ENCODE measurements around the gene EIF2AK3.
"Not testable (repeated sequence)": the region's sequence is repeated elsewhere in the genome, so short reads cannot be mapped to it uniquely, and the experiment has no call there.

Gene EIF2AK3

DNA sequence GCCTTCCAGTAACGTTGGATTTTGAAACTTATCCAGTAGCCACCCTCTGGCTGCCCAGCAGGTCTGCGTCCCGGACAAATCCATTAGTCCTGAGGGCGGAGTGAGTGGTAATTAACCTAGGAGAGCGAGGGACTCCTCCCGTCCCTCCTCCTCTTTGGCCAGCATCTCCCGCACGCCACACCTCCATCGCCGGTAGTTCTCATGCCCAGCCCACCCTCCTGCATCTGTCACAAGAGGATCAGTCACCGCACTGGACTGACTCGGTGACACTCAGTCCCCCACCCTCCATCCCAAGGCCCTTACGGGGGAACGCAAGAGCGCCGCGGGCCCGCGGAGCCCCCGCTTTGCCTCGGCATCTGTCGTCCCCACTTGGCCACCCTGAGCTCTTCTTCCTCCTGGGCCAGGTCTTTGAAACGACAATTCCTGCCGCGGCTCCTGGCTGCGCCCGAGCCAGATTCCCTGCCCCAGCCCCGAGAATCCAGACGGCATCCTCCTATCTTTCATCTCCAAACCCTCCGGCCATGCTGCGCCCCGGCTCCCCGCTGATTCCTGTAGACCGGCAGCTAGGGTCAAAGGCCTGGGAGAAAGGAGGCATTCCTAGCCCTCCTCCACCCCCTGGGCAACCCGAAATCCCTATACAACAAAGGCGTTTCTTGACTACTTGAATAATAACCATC, 77.5 kb downstream of the EIF2AK3 start:
- TF ChIP-seq, protein P1, sequence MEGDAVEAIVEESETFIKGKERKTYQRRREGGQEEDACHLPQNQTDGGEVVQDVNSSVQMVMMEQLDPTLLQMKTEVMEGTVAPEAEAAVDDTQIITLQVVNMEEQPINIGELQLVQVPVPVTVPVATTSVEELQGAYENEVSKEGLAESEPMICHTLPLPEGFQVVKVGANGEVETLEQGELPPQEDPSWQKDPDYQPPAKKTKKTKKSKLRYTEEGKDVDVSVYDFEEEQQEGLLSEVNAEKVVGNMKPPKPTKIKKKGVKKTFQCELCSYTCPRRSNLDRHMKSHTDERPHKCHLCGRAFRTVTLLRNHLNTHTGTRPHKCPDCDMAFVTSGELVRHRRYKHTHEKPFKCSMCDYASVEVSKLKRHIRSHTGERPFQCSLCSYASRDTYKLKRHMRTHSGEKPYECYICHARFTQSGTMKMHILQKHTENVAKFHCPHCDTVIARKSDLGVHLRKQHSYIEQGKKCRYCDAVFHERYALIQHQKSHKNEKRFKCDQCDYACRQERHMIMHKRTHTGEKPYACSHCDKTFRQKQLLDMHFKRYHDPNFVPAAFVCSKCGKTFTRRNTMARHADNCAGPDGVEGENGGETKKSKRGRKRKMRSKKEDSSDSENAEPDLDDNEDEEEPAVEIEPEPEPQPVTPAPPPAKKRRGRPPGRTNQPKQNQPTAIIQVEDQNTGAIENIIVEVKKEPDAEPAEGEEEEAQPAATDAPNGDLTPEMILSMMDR (IDR thresholded peaks at IDR 0.05), result no peak

DNA sequence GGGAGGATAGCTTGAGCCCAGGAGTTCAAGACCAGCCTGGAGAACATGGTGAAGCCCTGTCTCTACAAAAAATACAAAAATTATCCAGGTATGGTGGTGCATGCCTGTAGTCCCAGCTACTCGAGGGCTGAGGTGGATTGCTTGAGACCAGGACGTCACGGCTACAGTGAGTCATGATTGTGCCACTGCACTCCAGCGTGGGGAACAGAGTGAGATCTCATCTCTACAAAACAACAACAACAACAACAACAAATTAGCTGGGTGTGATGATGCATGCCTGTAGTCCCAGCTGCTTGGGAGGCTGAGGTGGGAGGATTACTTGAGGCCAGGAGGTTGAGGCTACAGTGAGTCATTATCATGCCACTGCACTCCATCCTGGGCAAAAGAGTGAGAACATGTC, 81.0 kb downstream of the EIF2AK3 start:
- not testable (repeated sequence) for H3K27ac ChIP-seq; DNase-seq (ENCODE audit: low spot score); H3K4me3 ChIP-seq

More for the DNA sequence above, 77.5 kb downstream of the EIF2AK3 start:
- Histone ChIP-seq H3K4me3 (peak overlapping the region; percentile 30), H3K27ac (no peak overlapping the region)
- DNase-seq (ENCODE audit: low spot score), result no peak

DNA sequence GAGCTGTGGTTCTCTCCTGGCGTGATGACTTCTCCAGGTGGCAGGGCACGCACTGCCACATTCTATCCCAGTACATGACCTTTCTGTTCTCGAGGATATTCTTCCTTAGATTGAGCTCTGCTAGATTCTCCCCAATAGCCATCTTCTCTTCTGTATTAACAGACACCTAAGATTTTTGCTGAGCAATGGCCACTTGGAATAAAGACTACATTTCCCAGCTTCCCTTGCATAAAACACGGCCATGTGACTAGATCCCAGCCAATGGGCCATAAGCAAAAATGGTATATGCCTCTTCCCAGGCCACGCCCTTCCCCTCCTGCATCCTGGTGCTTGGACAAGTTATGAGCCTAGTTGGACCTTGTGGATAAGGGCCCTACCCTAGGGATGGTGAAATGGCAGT, 82.1 kb downstream of the EIF2AK3 start:
- H3K4me3 ChIP-seq, result no peak overlapping the region
- no peak for DNase-seq (ENCODE audit: low spot score)

DNA sequence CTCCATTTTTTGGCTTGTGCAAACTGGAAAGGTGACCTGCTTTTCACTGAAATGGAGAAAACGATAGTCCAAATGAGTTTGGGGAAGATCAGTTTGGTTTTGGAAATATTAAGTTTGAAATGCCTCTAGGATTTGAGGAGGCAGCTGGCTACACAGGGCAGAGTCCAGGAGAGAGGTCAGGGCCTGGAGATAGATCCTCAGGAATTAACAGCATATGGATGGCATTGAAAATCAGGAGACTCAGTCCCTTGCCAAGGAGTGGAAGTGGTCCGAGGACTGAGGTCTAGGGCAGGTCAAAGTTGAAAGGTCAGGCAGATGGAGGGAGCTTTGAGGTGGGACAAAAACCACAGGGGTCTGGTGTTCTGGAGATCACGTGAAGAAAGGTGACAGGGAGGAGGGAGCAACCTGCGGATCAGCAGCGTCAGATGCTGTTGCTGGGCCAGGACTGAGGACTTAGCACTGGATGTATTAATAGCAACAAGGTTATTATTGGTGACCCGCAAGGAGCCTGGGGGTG, 83.7 kb downstream of the EIF2AK3 start:
- no peak overlapping the region for H3K4me3 ChIP-seq
- H3K27ac ChIP-seq, result no peak overlapping the region
- DNase-seq (ENCODE audit: low spot score), result no peak
- TF ChIP-seq, protein P1 (IDR thresholded peaks at IDR 0.05), result no peak

More for the DNA sequence above, 82.1 kb downstream of the EIF2AK3 start:
- no peak overlapping the region for H3K27ac ChIP-seq
- TF ChIP-seq, protein P1 (IDR thresholded peaks at IDR 0.05), result no peak

DNA sequence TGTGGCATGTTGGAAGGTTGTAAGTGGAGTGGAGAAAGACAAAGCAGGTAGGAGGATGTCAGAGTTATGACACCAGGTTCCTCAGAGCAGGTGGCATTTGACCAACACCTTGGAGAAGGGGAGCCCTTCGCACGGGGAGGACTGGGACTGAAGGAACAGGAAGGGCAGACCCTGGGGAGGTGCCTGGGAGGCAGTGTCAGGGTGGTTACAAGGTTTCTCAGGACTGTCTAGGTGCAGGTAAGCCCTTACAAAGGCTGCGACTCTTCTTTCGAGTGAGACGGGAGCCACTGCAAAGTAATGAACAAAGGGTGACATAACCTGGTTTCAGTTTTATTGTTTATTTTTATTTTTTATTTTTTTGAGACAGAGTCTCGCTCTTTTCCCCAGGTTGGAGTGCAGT, 84.6 kb downstream of the EIF2AK3 start:
- Histone ChIP-seq H3K4me3 (no peak overlapping the region), H3K27ac (no peak overlapping the region)
- TF ChIP-seq, protein P1 (IDR thresholded peaks at IDR 0.05), result no peak
- DNase-seq (ENCODE audit: low spot score), result no peak

DNA sequence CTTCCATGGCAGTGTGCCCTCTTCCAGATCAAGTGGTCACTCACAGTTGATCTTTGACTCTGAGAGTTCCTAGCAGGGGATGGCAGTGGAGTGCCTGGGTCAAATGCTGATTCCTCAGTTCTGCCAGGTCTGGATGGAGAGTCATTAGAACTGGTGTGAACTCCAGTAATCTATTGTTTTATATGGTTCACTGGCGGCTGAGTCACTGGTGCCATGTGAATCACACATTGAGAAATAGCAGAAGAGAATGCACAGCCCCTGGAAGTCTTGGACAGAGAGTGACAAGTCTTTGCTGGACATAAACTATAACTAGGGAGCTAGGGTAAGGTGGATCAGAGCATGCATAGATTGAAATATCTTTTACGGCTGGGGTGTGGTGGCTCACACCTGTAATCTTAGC, 86.9 kb downstream of the EIF2AK3 start:
- TF ChIP-seq, protein P1 (IDR thresholded peaks at IDR 0.05), result no peak
- no peak overlapping the region for H3K4me3 ChIP-seq
- no peak overlapping the region for H3K27ac ChIP-seq
- no peak for DNase-seq (ENCODE audit: low spot score)

DNA sequence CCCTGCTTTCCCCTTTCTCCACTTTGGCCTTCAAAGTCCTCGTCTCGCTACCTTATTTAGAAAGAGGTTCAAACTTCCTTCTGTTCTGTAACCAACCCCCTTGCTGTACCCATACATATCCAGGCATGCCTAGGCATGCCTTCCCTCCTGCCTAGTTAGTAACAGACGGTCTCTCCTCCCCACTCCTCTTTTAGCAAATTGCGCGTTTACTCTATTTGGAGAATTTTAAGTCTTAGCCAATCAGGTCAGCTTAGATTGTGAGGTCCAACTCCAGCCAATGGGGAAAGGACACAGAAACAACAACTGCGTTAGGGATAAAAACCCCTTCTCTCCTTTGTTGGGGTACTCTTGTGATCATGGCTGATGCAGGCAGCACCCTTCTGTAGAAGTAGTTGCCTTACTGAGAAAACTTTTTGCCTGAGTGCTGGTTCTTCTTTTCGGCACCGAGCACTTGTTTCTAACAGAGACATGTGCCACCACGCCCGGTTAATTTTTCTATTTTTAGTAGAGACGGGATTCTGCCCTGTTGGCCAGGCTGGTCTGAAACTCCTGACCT, 88.8 kb downstream of the EIF2AK3 start:
- TF ChIP-seq, protein P1 (IDR thresholded peaks at IDR 0.05), result no peak
- DNase-seq (ENCODE audit: low spot score), result no peak
- Histone ChIP-seq H3K4me3 (no peak overlapping the region), H3K27ac (no peak overlapping the region)
